ENCODE measurements around the gene DARS1. TPM values are rescaled to one million over a fixed set of nuclear protein-coding genes. Genes with fewer than 3 reads are reported as not detected.

The DARS1 gene
- total RNA-seq, 1 experiment from 2014 or later: 85.3 TPM

- ChIA-PET POLR2A (interaction anchor here (0.5 kb wide), 2 partner anchors 67 to 145 kb away, joined by 5 to 6 read pairs; partner anchors contain the start of gene MCM6), CTCF (interaction anchor here (0.6 kb wide), 1 partner anchor 307 kb away, joined by 3 read pairs; no protein-coding TSS in a partner anchor)
- intact Hi-C loops (cut with micrococcal nuclease; ENCODE audit: unreplicated experiment): no loop called here
- Histone ChIP-seq H3K9me3 (ENCODE audit: control insufficient read depth, insufficient read depth, low read depth, low read length) (peaks cover 3% of the 10 kb centered on the region; the same call in 1 of the 2 replicates), H3K36me3 (ENCODE audit: control insufficient read depth, insufficient read depth, low read length) (no peaks in the 10 kb centered on the region; the same call in 1 of the 2 replicates), H3K27me3 (ENCODE audit: control insufficient read depth, insufficient read depth, low read length) (no peaks in the 10 kb centered on the region), H3K4me3 (ENCODE audit: low read depth in 2 of 2, low read length in 2 of 2) (no peak overlapping the region), H3K27ac (ENCODE audit: low read length) (no peak overlapping the region), H3K4me1 (ENCODE audit: control insufficient read depth, insufficient read depth, low read length) (peaks cover 5% of the 10 kb centered on the region)
- in situ Hi-C loops (cut with HindIII; ENCODE audit: low pct_unique_long_range_greater_than_20kb, low sequenced_read_pairs): no loop called here
- DNase-seq (ENCODE audit: low read depth, low spot score): no peak
- TF ChIP-seq SIN3A (IDR thresholded peaks at IDR 0.05; ENCODE audit: borderline replicate concordance, insufficient read depth, low read depth, low read length) (no peak), TCF7L2 (IDR thresholded peaks at IDR 0.05; ENCODE audit: low read depth, low read length) (no peak), POLR2AphosphoS5 (IDR thresholded peaks at IDR 0.05; ENCODE audit: low read depth, low read length) (no peak), REST (IDR thresholded peaks at IDR 0.05; ENCODE audit: insufficient read depth in 1 of 2, low read depth in 2 of 2, low read length in 1 of 2) (no peak), CTCF (IDR thresholded peaks at IDR 0.05) (no peak)
- ATAC-seq: no peak
- no TSS peak for BruUV-seq (replicated peaks)
These were observed 42.3 kb downstream of the DARS1 start for GRCh38 chr2:135942936-135943688.

GRCh38 chr2:135936524-135936923, 48.9 kb downstream of the DARS1 start:
- intact Hi-C loops (cut with micrococcal nuclease; ENCODE audit: unreplicated experiment): no loop called here
- in situ Hi-C loops (cut with HindIII; ENCODE audit: low pct_unique_long_range_greater_than_20kb, low sequenced_read_pairs): no loop called here
- no peak overlapping the region for H3K4me3 ChIP-seq (ENCODE audit: low read depth in 2 of 2, low read length in 2 of 2)
- H3K27me3 ChIP-seq (ENCODE audit: control insufficient read depth, insufficient read depth, low read length): no peaks in the 10 kb centered on the region
- no peak overlapping the region for H3K27ac ChIP-seq (ENCODE audit: low read length)
- BruUV-seq (replicated peaks): no TSS peak
- no peaks in the 10 kb centered on the region for H3K9me3 ChIP-seq (ENCODE audit: control insufficient read depth, insufficient read depth, low read depth, low read length)
- ChIA-PET POLR2A (no interaction called here), CTCF (no interaction called here)
- TF ChIP-seq REST (IDR thresholded peaks at IDR 0.05; ENCODE audit: insufficient read depth in 1 of 2, low read depth in 2 of 2, low read length in 1 of 2): no peak
- no peak for TF ChIP-seq SIN3A (IDR thresholded peaks at IDR 0.05; ENCODE audit: borderline replicate concordance, insufficient read depth, low read depth, low read length)
- no peak for TF ChIP-seq POLR2AphosphoS5 (IDR thresholded peaks at IDR 0.05; ENCODE audit: low read depth, low read length)
- TF ChIP-seq TCF7L2 (IDR thresholded peaks at IDR 0.05; ENCODE audit: low read depth, low read length): no peak
- TF ChIP-seq CTCF (IDR thresholded peaks at IDR 0.05): no peak
- H3K4me1 ChIP-seq (ENCODE audit: control insufficient read depth, insufficient read depth, low read length): no peaks in the 10 kb centered on the region; the same call in 1 of the 2 replicates
- ATAC-seq (no peak), DNase-seq (ENCODE audit: low read depth, low spot score) (no peak)
- H3K36me3 ChIP-seq (ENCODE audit: control insufficient read depth, insufficient read depth, low read length): peaks cover 11% of the 10 kb centered on the region
